HepG2 (cell line): ENCODE data around the gene SYNE2. TPM values are rescaled to one million over a fixed set of nuclear protein-coding genes. Genes with fewer than 3 reads are reported as not detected.

Experiments used
- ATAC-seq: fragments of 200-7000 bp; cut with Tn5 transposase; 3 replicates; pipeline ENCODE4 v1.9.1; 2020; ENCODE audit warnings: mild to moderate bottlenecking, moderate library complexity
- BruUV-seq: library from RNA; stranded (reverse); fragments of 400-500 nt; replicated peaks from 2 replicates; lab custom pipeline; 2021; lab: Mats Ljungman, UMichigan
- CTCF ChIA-PET: fragments of 300-600 bp; formaldehyde crosslinking; extraction: SDS; loops from one replicate; lab custom pipeline; 2021; ENCODE audit warnings: low total read pairs, inconsistent platforms, low intra/inter-chr PET ratio; lab: Yijun Ruan, JAX
- POLR2A ChIA-PET: fragments of 350-600 bp; sonication (Branson Sonifier 250); formaldehyde crosslinking; loops from one replicate; lab custom pipeline; 2020; ENCODE audit warnings: antibody characterized with exemption, inconsistent platforms; lab: Yijun Ruan, JAX
- DNase-seq: peaks from one replicate; pipeline ENCODE4 v3.0.0-alpha.2; 2015; ENCODE audit warnings: low spot score
- FAIRE-seq: peaks from 3 replicates; lab custom pipeline; 2011; peaks lifted over from hg19 to GRCh38; lab: Jason Lieb, UNC
- H2AFZ ChIP-seq: one replicate; pipeline ENCODE4 v1.6.1; 2011; ENCODE audit warnings: low read length, inconsistent platforms
- H3K27ac ChIP-seq: fragments of 300-600 bp; 3 replicates; pipeline ENCODE4 v1.8.0; 2011; ENCODE audit warnings: mixed run types, mild to moderate bottlenecking, mixed read lengths, low read length, inconsistent platforms; ENCODE audit not compliant: insufficient read depth; ENCODE audit errors: extremely low read length
- H3K27me3 ChIP-seq, 2 experiments: fragments of 200-600 bp in 1 of 2; 2 replicates in 1 of 2; 3 replicates in 1 of 2; pipeline versions ENCODE4 v1.6.0 to v1.8.0; 2011; ENCODE audit warnings: low read length in 2 of 2, mild to moderate bottlenecking in 2 of 2, moderate library complexity in 2 of 2, inconsistent platforms in 1 of 2; ENCODE audit not compliant: insufficient read depth in 2 of 2, control insufficient read depth in 1 of 2
- H3K36me3 ChIP-seq, 2 experiments: fragments of 200-600 bp in 1 of 2; replicated peaks in 1 of 2; 2 replicates in 1 of 2; 3 replicates in 1 of 2; pipeline versions ENCODE4 v1.5.1 to v1.8.0; 2011; ENCODE audit warnings: low read length in 2 of 2, inconsistent platforms in 1 of 2; ENCODE audit not compliant: insufficient read depth in 2 of 2, control insufficient read depth in 1 of 2
- H3K4me1 ChIP-seq: 2 replicates; pipeline ENCODE4 v1.5.1; 2012; ENCODE audit warnings: low read length, inconsistent platforms; ENCODE audit not compliant: insufficient read depth
- H3K4me2 ChIP-seq: 2 replicates; pipeline ENCODE4 v1.6.0; 2011; ENCODE audit warnings: low read depth, low read length, inconsistent platforms
- H3K4me3 ChIP-seq, 3 experiments: fragments of 200-600 bp in 1 of 3; sonication (generic), shearing (Covaris generic) in 1 of 3; replicated peaks in 1 of 3; 2 replicates each; pipeline ENCODE4 v1.5.1; 2011 to 2016; ENCODE audit warnings: low read length in 3 of 3, inconsistent platforms in 2 of 3, low read depth in 2 of 3, mild to moderate bottlenecking in 2 of 3, control low read depth in 1 of 3, mixed read lengths in 1 of 3; ENCODE audit not compliant: insufficient read depth in 1 of 3
- H3K79me2 ChIP-seq: one replicate; pipeline ENCODE4 v1.6.1; 2011; ENCODE audit warnings: low read length, inconsistent platforms; ENCODE audit not compliant: insufficient read depth
- H3K9ac ChIP-seq: 2 replicates; pipeline ENCODE4 v1.6.0; 2011; ENCODE audit warnings: mild to moderate bottlenecking, low read depth, low read length, inconsistent platforms; ENCODE audit not compliant: insufficient read depth
- H3K9me3 ChIP-seq: 2 replicates; pipeline ENCODE4 v1.5.1; 2012; ENCODE audit warnings: mild to moderate bottlenecking, low read length
- H4K20me1 ChIP-seq: 2 replicates; pipeline ENCODE4 v1.6.0; 2011; ENCODE audit warnings: inconsistent platforms, mild to moderate bottlenecking, low read length, moderate library complexity; ENCODE audit not compliant: insufficient read depth
- FOSL2 ChIP-seq: sonication (generic); formaldehyde crosslinking; IDR thresholded peaks from 2 replicates; pipeline ENCODE4 v1.4.0; 2020; ENCODE audit warnings: missing genetic modification reagents
- FOXO1 ChIP-seq: sonication (generic); formaldehyde crosslinking; IDR thresholded peaks from 2 replicates; pipeline ENCODE4 v1.4.0; 2020; ENCODE audit warnings: missing genetic modification reagents
- HOXD1 ChIP-seq: sonication (generic); formaldehyde crosslinking; IDR thresholded peaks from 2 replicates; pipeline ENCODE4 v1.5.0; 2020; ENCODE audit warnings: missing genetic modification reagents
- JDP2 ChIP-seq: sonication (generic); formaldehyde crosslinking; IDR thresholded peaks from 2 replicates; pipeline ENCODE4 v1.8.1; 2022; ENCODE audit warnings: missing genetic modification reagents, borderline replicate concordance
- KDM4B ChIP-seq: sonication (generic); formaldehyde crosslinking; IDR thresholded peaks from 2 replicates; pipeline ENCODE4 v1.4.0; 2020; ENCODE audit warnings: missing genetic modification reagents
- KMT2B ChIP-seq: IDR thresholded peaks from 2 replicates; pipeline ENCODE4 v1.6.1; 2016; ENCODE audit warnings: missing genetic modification reagents, missing compliant biosample characterization
- PRPF4 ChIP-seq: fragments of 200-400 bp; formaldehyde crosslinking; IDR thresholded peaks from 2 replicates; pipeline ENCODE4 v1.6.1; 2016; ENCODE audit warnings: low read length, low read depth; ENCODE audit not compliant: poor library complexity, severe bottlenecking
- RNF2 ChIP-seq: fragments of 450-650 bp; conservative IDR thresholded peaks from 2 replicates; pipeline ENCODE4 v1.6.1; 2016; ENCODE audit warnings: low read depth
- SMYD3 ChIP-seq: sonication (generic); formaldehyde crosslinking; IDR thresholded peaks from 2 replicates; pipeline ENCODE4 v1.8.1; 2023; ENCODE audit warnings: mild to moderate bottlenecking, missing genetic modification reagents
- SP2 ChIP-seq: sonication (generic); formaldehyde crosslinking; IDR thresholded peaks from 2 replicates; pipeline ENCODE4 v1.5.1; 2020; ENCODE audit warnings: mild to moderate bottlenecking, missing genetic modification reagents
- THAP11 ChIP-seq: IDR thresholded peaks from 2 replicates; pipeline ENCODE4 v1.6.1; 2016; ENCODE audit warnings: missing biosample characterization, missing genetic modification reagents
- ZNF121 ChIP-seq: sonication (generic); formaldehyde crosslinking; IDR thresholded peaks from 2 replicates; pipeline ENCODE4 v1.5.0; 2020; ENCODE audit warnings: mild to moderate bottlenecking, missing genetic modification reagents
- ZNF205 ChIP-seq: IDR thresholded peaks from 2 replicates; pipeline ENCODE4 v1.6.1; 2018; ENCODE audit warnings: missing biosample characterization, missing genetic modification reagents
- ZNF451 ChIP-seq: sonication (generic); formaldehyde crosslinking; IDR thresholded peaks from 2 replicates; pipeline ENCODE4 v1.5.0; 2020; ENCODE audit warnings: mild to moderate bottlenecking, missing genetic modification reagents
- ZNF7 ChIP-seq: IDR thresholded peaks from 2 replicates; pipeline ENCODE4 v1.6.1; 2016; ENCODE audit warnings: missing biosample characterization, missing genetic modification reagents
- ZNF749 ChIP-seq: sonication (generic); formaldehyde crosslinking; IDR thresholded peaks from 2 replicates; pipeline ENCODE4 v1.8.0; 2022; ENCODE audit warnings: mild to moderate bottlenecking, missing genetic modification reagents, moderate library complexity, borderline replicate concordance
- ZNF773 ChIP-seq: sonication (generic); formaldehyde crosslinking; IDR thresholded peaks from 2 replicates; pipeline ENCODE4 v1.4.0; 2020; ENCODE audit warnings: missing genetic modification reagents, borderline replicate concordance
- ZZZ3 ChIP-seq: sonication (generic); formaldehyde crosslinking; IDR thresholded peaks from 2 replicates; pipeline ENCODE4 v1.4.0; 2020; ENCODE audit warnings: missing genetic modification reagents, mild to moderate bottlenecking, borderline replicate concordance
- WGBS: methylation state at CpG from one replicate; pipeline ENCODE4 v1.1.6; 2017; ENCODE audit warnings: low lambda C conversion rate; 5-methylcytosine and 5-hydroxymethylcytosine counted together
- in situ Hi-C: cut with HindIII; loops from 2 replicates; pipeline ENCODE4 v1.10.0; 2017; ENCODE audit warnings: low pct_unique_long_range_greater_than_20kb; ENCODE audit not compliant: extremely low pct_ligation_motif_present
- intact Hi-C: fragments of 100-400 bp; cut with micrococcal nuclease; formaldehyde crosslinking; loops from one replicate; pipeline ENCODE4 v1.10.0; 2022; ENCODE audit not compliant: unreplicated experiment
- polyA plus RNA-seq, 8 experiments: library from polyadenylated mRNA; depleted of rRNA in 3 of 8; stranded (reverse) in 7 of 8; unstranded in 1 of 8; fragments of >200 nt; fragmentation: Illumina TruSeq in 4 of 8; extraction: Trizol in 4 of 8; gene quantifications; 2 replicates each; pipeline versions ENCODE4 v1.2.1 to v1.2.3, GENCODE V29; 2011 to 2016; ENCODE audit warnings: low read depth in 4 of 8, missing spikeins in 1 of 8, mixed read lengths in 1 of 8; ENCODE audit not compliant: insufficient read depth in 1 of 8
- total RNA-seq, 5 experiments: library from RNA; depleted of rRNA; stranded (reverse); fragments of >200 nt; fragmentation: Illumina TruSeq; extraction: Trizol; gene quantifications; 2 replicates each; pipeline ENCODE4 v1.2.3, GENCODE V29; 2016; ENCODE audit warnings: low read depth in 1 of 5
- TF ChIP-seq, protein P1 (sequence below): sonication (generic); formaldehyde crosslinking; IDR thresholded peaks from 2 replicates; pipeline ENCODE4 v1.8.1; 2023; ENCODE audit warnings: missing genetic modification reagents, inconsistent platforms, borderline replicate concordance

SYNE2 gene
- total and polyA plus RNA-seq, 2 of the 13 experiments (the other 11 are each of a cell fraction or from before 2014, with no cell fraction given), result 6.2 to 13.3 TPM

DNA sequence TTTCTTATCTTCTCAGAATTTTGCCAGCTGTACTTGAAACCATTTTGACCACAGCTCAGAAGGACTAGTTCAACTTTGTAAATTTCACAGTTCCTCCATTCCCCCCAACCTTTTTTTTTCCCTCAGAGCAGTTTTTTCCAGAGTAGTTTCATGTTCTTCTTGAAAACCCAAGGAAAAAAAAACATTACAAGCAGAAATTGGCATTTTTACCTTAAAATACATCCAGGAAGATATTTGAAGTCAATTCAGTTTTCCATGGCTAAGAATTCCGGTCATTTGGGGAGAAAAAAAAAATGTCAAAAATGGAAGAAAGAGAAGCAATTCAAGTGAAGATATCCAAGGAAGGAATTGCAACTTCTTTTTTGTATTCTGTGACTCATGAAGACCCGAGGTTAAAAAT lies 39.5 kb downstream of the SYNE2 start:
- FAIRE-seq, result no peak

DNA sequence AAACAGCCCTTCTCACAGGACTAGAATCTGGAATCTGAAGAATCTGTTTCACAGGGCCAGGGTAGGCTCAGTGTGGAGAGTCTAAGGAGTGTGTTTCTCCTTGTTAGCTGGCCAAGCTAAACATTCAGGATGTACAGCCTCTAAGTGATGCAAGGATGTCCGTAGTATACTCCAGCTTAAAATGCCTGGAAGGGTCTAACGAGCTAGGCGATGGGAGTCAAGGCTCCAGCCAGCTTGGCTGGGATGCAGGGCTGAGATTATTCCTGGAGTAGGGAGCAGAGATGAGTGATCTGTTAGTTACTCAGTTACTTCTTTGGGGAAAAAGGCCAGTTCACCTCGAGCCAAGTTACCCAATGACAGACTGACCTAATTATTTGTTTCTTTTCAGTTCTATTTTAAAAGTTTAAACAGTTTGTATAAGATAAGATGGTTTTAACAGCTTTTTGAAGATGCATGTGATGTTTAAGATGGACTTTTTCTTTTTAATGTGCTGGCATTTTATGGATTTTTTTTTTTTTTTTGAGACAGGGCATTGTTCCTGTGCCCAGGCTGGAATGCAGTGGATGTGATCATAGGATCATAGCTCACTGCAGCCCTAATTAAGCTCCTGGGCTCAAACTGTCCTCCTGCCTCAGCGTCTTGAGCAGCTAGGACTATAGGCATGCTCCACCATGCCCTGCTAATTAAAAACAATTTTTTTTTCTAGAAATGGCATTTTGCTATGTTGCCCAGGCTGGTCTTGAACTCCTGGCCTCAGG lies 41.1 kb downstream of the SYNE2 start:
- Histone ChIP-seq H3K79me2 (no peaks in the 10 kb centered on the region), H3K4me3 (peak overlapping the region in 1 of 3 experiments; percentile 7; a peak in 1 of 6 replicates), H3K36me3 (no peaks in the 10 kb centered on the region), H3K27me3 (no peaks in the 10 kb centered on the region), H4K20me1 (no peaks in the 10 kb centered on the region), H3K9ac (no peak overlapping the region), H2AFZ (no peak overlapping the region), H3K9me3 (no peaks in the 10 kb centered on the region), H3K4me2 (peak overlapping the region; percentile 34), H3K27ac (no peak overlapping the region), H3K4me1 (peaks cover 31% of the 10 kb centered on the region)
- WGBS, result 32% methylated on average over 3 of the region's 5 CpGs
- no peak for DNase-seq
- TF ChIP-seq ZNF749 (no peak), ZZZ3 (CRISPR knock-in tag) (no peak), ZNF121 (CRISPR knock-in tag) (peak; percentile 62), FOSL2 (no peak), ZNF7 (no peak)
- intact Hi-C loops (no loop called here), in situ Hi-C loops (no loop called here)
- POLR2A ChIA-PET, result no interaction called here
- ATAC-seq, result peak; percentile 77
- FAIRE-seq, result no peak
- CTCF ChIA-PET, result no interaction called here
- no TSS peak for BruUV-seq

More for the DNA sequence above, 39.5 kb downstream of the SYNE2 start:
- H2AFZ ChIP-seq, result no peak overlapping the region
- H3K9me3 ChIP-seq, result no peaks in the 10 kb centered on the region
- peaks cover 31% of the 10 kb centered on the region for H3K4me1 ChIP-seq
- DNase-seq (no peak), ATAC-seq (no peak)
- ChIA-PET CTCF (no interaction called here), POLR2A (no interaction called here)
- TF ChIP-seq ZNF205 (CRISPR knock-in tag) (no peak), ZNF773 (CRISPR knock-in tag) (no peak), KDM4B (CRISPR knock-in tag) (no peak), JDP2 (CRISPR knock-in tag) (no peak), FOXO1 (CRISPR knock-in tag) (no peak), SP2 (CRISPR knock-in tag) (no peak), RNF2 (no peak), PRPF4 (no peak), THAP11 (CRISPR knock-in tag) (no peak), HOXD1 (CRISPR knock-in tag) (no peak), ZNF451 (no peak), KMT2B (no peak), SMYD3 (no peak)
- TF ChIP-seq, protein P1, sequence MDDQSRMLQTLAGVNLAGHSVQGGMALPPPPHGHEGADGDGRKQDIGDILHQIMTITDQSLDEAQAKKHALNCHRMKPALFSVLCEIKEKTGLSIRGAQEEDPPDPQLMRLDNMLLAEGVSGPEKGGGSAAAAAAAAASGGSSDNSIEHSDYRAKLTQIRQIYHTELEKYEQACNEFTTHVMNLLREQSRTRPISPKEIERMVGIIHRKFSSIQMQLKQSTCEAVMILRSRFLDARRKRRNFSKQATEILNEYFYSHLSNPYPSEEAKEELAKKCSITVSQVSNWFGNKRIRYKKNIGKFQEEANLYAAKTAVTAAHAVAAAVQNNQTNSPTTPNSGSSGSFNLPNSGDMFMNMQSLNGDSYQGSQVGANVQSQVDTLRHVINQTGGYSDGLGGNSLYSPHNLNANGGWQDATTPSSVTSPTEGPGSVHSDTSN, result no peak
- no TSS peak for BruUV-seq
- WGBS, result 88% methylated on average over 2 of the region's 2 CpGs
- H3K9ac ChIP-seq, result no peak overlapping the region
- H3K36me3 ChIP-seq, result no peaks in the 10 kb centered on the region
- H3K4me3 ChIP-seq, result no peak overlapping the region
- no peak overlapping the region for H3K4me2 ChIP-seq
- H4K20me1 ChIP-seq, result no peaks in the 10 kb centered on the region
- in situ Hi-C loops (no loop called here), intact Hi-C loops (no loop called here)
- no peak overlapping the region for H3K27ac ChIP-seq
- H3K27me3 ChIP-seq, result no peaks in the 10 kb centered on the region
- H3K79me2 ChIP-seq, result no peaks in the 10 kb centered on the region
